IPS-15b (cell line): ENCODE measurements around the gene AK8.

Experiments used
- H3K27me3 ChIP-seq: one replicate; pipeline ENCODE4 v1.6.1; 2013; ENCODE audit warnings: low read length; ENCODE audit not compliant: control insufficient read depth, insufficient read depth
- H3K36me3 ChIP-seq: one replicate; pipeline ENCODE4 v1.6.1; 2013; ENCODE audit warnings: low read length; ENCODE audit not compliant: control insufficient read depth, insufficient read depth
- H3K4me1 ChIP-seq: one replicate; pipeline ENCODE4 v1.6.1; 2013; ENCODE audit warnings: mild to moderate bottlenecking, low read length; ENCODE audit not compliant: control insufficient read depth, insufficient read depth
- H3K4me3 ChIP-seq: one replicate; pipeline ENCODE4 v1.5.1; 2013; ENCODE audit warnings: low read depth, low read length
- H3K9ac ChIP-seq: one replicate; pipeline ENCODE4 v1.6.1; 2013; ENCODE audit warnings: low read depth, mild to moderate bottlenecking, low read length
- H3K9me3 ChIP-seq: one replicate; pipeline ENCODE4 v1.6.1; 2013; ENCODE audit warnings: mild to moderate bottlenecking, low read length; ENCODE audit not compliant: control insufficient read depth, insufficient read depth

Gene AK8

DNA sequence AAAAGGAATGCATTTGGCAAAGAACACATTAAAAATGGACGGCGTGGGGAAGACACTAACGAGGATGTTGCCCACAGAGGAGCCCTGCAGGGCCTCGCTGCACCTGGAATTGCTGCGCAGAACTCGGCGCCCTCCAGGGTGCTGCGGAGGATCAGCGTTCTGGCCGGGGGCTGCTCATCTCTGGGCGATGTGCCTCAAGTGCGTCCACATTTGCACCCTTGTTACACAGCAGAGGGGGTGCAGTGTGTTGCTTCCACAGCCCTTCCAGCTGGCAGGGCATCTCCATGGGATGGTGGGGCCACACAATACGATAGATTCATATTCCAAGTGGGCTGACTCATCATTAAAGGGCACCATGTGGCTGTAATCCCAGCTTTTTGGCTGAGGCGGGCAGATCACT is 63.1 kb downstream of the AK8 start:
- no peak overlapping the region for H3K4me3 ChIP-seq
- no peaks in the 10 kb centered on the region for H3K4me1 ChIP-seq
- no peaks in the 10 kb centered on the region for H3K36me3 ChIP-seq
- no peak overlapping the region for H3K9ac ChIP-seq
- H3K9me3 ChIP-seq = no peaks in the 10 kb centered on the region
- H3K27me3 ChIP-seq = no peaks in the 10 kb centered on the region

DNA sequence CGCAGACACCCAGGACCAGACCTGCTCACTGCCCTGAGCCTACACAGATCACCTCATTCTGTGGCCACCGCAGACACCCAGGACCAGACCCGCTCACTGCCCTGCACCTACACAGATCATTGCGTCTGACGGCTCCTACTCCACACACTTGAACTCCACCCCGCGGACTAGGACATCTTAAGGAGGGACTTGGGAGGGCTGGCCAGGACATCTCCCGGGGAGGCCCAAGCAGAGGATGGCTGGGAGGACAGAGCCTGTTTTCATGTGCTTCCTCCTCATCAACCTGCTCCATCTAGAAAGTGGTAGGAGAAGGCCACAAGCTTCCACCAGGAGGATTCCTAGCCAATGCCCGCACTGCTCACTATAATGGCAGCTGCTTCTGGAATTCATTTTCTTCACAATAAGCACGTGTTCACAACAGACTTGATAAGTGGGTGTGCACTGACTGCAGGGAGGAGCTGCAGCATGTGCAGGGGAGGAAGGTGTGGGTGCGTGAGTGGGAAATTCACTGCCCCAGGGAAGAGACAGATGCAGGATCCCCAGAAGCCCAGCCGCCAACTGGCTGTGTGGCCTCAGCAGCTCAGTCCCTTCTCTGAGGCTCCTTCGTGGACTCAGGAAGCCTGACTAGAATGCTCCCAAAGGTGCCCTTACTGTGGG is 64.8 kb downstream of the AK8 start:
- Histone ChIP-seq H3K36me3 (no peaks in the 10 kb centered on the region), H3K9ac (no peak overlapping the region), H3K4me1 (no peaks in the 10 kb centered on the region), H3K27me3 (no peaks in the 10 kb centered on the region), H3K4me3 (no peak overlapping the region), H3K9me3 (no peaks in the 10 kb centered on the region)

DNA sequence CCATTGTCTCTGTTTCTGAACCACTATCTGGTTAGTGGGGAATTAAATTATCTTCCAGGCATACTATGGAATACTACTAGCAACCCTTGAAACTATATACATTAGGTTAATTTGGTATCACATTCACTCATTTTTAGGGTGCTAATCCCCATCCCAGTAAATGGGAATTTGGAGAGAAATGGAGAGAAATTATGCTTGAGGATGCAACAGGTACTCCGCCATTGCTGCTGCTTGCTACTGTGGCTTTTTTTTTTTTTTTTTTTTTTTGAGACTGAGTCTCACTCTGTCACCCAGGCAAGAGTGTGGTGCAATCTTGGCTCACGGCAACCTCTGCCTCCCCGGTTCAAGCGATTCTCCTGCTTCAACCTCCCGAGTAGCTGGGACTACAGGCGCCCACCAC is 66.1 kb downstream of the AK8 start:
- H3K4me3 ChIP-seq = no peak overlapping the region
- no peaks in the 10 kb centered on the region for H3K9me3 ChIP-seq
- H3K36me3 ChIP-seq = no peaks in the 10 kb centered on the region
- H3K4me1 ChIP-seq = no peaks in the 10 kb centered on the region
- H3K9ac ChIP-seq = no peak overlapping the region
- H3K27me3 ChIP-seq = no peaks in the 10 kb centered on the region

DNA sequence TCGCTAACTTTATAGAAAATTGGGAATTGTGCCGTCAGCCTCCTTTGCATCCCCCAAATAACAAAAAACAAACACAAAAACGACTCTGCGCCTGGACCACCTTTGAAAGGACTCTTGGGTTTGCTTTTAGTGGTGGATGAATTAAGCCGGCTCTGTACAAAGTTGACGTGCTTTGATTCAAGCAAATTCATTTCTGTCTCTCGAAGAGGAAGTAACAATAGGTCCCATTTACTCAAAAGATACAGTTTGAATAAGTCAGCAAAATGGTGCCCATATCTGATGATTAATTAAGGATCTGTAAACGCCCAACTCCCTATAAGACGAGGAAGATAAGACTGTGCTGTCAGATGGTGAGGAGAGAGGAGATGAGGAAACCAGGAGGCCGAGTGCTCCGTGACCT is 67.8 kb downstream of the AK8 start:
- Histone ChIP-seq H3K4me1 (peaks cover 6% of the 10 kb centered on the region), H3K9me3 (no peaks in the 10 kb centered on the region), H3K9ac (no peak overlapping the region), H3K27me3 (no peaks in the 10 kb centered on the region), H3K36me3 (no peaks in the 10 kb centered on the region), H3K4me3 (no peak overlapping the region)

DNA sequence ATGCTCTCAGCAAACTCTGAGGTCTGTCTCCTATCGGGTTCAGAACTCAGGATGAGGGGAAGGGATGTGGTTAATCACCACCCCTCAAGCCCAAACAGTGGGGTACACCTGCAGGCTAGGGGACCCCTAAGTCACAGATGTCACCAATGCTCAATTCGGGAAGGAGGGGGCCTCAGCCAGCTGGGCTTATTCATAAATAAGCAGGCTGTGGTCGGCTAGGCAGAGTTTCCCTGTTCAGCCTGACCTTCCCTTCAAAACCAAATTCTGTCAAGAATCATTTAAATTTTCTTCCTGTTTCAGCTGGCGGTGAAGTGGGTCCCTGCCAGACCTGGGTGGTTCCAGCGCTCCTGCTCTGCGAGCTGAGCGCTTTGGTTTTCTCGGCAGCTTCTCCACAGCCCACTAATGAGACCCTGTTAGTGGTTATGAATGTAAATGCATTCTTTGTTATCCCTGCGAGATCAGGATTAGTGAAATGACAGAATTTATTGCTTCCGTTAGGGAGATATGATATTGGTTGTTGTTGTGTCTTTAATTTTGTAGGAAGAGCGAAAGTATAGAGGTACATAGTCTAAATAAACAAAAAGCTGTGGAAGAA is 68.3 kb downstream of the AK8 start:
- Histone ChIP-seq H3K4me3 (no peak overlapping the region), H3K9me3 (no peaks in the 10 kb centered on the region), H3K36me3 (no peaks in the 10 kb centered on the region), H3K27me3 (no peaks in the 10 kb centered on the region), H3K4me1 (peaks cover 6% of the 10 kb centered on the region), H3K9ac (no peak overlapping the region)

DNA sequence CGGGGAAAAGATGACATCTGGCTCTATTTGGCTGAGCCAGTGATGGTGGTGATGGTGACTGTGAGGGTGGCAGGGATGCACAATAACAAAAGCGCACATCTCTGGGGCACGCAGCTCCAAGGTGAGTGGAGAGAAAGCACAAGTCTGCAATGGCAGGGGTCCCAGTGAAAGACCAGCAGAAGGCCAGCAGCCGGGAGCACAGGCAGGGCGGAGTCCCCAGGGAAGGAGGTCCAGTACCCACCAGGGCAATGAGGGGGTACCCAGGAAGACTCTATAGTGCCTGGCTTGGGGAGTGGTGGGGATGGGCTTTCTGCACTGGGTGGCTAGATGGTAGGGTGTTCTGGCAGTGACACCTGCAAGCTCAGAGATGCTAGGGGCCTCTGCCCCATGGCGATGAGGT is 69.4 kb downstream of the AK8 start:
- no peaks in the 10 kb centered on the region for H3K9me3 ChIP-seq
- no peak overlapping the region for H3K4me3 ChIP-seq

DNA sequence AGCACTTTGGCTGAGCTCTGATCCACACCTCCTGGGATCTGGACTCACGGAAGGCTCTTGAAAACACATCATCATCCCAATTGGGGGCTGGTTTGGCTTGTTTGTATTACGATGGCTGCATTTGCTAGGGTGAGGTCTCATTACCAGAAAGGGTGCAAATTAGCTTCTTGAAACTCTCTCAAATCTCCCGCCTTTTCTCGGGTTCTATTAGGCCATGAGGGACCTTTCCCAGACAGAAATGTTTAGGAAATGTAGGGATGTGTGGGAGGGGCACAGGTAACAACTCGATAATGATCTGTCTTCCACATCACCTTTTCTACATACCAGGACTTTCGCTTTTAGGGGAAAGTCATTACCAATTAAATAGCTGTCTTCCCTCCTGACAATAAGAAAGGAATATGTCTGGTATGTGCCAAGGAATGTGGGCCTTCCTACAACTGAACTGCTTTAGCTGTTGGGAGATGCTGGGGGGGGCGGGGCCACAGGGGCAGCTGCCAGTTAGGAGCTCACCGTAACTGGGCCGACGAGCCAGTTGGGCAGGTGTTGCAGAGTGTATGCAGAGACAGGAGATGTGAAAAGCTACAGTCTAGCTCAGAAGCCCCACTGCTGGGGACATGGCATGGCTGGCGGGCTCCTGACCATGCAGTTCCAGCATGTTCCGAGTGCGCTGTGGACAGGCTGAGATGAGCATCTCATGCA is 71.2 kb downstream of the AK8 start:
- Histone ChIP-seq H3K9ac (no peak overlapping the region), H3K27me3 (no peaks in the 10 kb centered on the region), H3K36me3 (no peaks in the 10 kb centered on the region), H3K9me3 (no peaks in the 10 kb centered on the region), H3K4me1 (peaks cover 6% of the 10 kb centered on the region), H3K4me3 (no peak overlapping the region)

More for the DNA sequence above, 69.4 kb downstream of the AK8 start:
- Histone ChIP-seq H3K9ac (no peak overlapping the region), H3K36me3 (no peaks in the 10 kb centered on the region), H3K27me3 (no peaks in the 10 kb centered on the region), H3K4me1 (peaks cover 6% of the 10 kb centered on the region)

DNA sequence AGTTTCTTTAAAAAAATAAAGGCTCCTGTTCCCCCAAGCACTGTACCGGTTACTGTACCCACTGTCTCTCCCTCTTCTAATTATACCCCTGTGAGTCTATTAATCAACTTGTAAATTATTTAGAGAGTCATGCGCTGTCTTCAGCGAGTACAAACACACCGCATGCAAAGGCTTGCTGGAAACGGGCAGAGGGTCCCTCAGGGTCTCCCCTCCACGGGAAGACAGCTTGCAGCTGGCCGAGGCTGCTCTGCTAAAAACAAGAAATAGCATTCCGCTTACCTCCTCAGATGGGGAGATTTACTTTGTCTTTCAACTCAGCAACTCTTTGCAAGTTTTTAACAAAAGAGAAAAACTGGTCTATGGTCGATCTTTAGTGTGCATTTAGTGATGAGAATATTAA is 71.8 kb downstream of the AK8 start:
- peaks cover 6% of the 10 kb centered on the region for H3K4me1 ChIP-seq

DNA sequence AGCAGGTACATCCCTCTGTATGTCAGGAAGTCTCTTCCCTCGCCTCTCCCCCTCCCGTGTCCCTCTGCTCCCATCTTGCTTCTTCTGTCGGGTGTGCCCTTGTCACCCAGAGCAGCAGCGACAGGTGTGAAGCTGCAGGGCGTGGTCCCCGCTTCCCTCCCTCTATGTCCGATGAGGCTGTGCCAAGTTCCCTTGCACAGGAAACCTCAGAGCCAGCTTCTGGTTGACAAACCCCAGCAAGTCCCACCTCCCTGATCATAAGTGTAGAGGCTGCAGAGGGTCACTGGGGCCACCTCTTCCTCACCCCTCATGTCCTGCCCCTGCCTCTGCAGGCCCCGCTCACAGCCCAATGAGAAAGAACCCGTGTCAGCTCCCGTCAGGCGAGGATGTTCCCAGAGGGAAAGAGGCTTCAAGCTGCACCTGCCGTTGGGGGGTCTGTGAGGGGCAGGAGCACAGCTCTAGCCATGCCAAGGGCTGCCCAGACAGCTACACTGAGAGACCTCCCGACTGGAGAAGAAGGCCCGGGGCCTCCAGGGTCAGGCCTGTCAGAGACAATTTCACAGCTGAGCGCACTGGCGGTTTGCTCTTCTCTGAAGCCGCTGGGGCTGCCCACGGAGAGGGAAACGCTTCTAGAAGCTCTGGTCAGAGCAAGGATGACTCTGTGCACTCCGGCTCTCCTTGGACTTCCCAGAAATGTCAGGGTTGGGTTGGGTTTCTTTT is 73.3 kb downstream of the AK8 start:
- Histone ChIP-seq H3K4me1 (peaks cover 6% of the 10 kb centered on the region), H3K4me3 (no peak overlapping the region), H3K9ac (no peak overlapping the region), H3K27me3 (peaks cover under 1% of the 10 kb centered on the region), H3K9me3 (no peaks in the 10 kb centered on the region), H3K36me3 (no peaks in the 10 kb centered on the region)

More for the DNA sequence above, 71.8 kb downstream of the AK8 start:
- no peaks in the 10 kb centered on the region for H3K27me3 ChIP-seq
- no peak overlapping the region for H3K9ac ChIP-seq
- H3K36me3 ChIP-seq = no peaks in the 10 kb centered on the region
- no peaks in the 10 kb centered on the region for H3K9me3 ChIP-seq
- no peak overlapping the region for H3K4me3 ChIP-seq

DNA sequence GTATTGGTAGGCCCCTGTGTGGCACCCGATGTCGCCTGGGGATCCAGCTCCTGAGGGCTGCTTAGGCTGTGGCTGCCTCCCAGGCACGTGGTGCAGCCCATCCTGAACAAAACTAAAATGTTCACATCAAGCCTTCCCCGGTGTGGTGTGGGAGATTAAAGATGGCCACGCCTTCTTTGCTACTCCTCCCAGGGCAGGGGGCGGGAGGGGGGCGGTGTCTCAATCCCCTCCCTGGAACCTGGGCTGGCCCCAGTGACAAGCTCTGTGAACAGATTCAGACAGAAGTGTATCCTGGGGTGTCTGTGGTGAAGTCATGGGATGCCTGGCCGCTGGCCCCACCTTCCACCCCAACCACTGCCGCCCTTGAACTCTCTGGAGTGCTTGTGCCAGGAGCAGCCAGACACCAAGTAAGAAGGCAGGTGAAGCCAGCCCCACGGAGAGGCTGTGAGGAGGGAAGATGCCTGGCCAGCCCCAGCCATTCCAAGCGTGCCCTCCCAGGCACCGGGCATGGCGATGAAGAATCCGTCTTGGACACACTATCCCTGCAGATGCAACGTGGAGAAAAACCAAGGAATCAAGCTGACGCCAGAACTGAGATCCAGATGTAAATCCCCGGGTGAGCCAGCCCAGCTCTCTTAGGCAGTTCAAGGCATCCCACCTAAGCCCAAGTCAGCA is 75.8 kb downstream of the AK8 start:
- Histone ChIP-seq H3K9ac (no peak overlapping the region), H3K4me3 (no peak overlapping the region), H3K36me3 (no peaks in the 10 kb centered on the region), H3K27me3 (peaks cover 14% of the 10 kb centered on the region), H3K4me1 (peaks cover 6% of the 10 kb centered on the region), H3K9me3 (no peaks in the 10 kb centered on the region)

DNA sequence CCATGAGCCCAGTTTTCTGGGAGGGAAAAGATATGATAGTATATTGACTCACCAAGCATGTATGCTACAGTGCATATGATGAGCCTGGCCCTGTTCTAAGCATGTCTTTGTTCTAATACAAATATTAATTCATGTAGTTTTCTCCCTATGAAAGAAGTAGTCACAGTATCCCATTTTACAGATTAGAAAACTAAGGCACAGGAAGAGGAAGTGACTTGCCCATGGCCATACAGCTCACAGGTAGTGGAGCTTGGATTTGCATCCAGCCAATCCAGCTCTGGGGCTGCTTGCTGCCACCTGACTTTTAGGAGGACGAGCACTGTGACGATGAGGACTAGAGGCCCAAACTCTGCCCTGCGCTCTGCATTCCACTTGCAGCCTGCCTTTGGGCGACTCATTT is 76.4 kb downstream of the AK8 start:
- H3K4me1 ChIP-seq = peaks cover 3% of the 10 kb centered on the region
- H3K27me3 ChIP-seq = peaks cover 19% of the 10 kb centered on the region
- H3K4me3 ChIP-seq = no peak overlapping the region
- no peaks in the 10 kb centered on the region for H3K9me3 ChIP-seq
- no peak overlapping the region for H3K9ac ChIP-seq
- no peaks in the 10 kb centered on the region for H3K36me3 ChIP-seq
